Measurements from ENCODE around the gene TTC12. TPM values are rescaled to one million over a fixed set of nuclear protein-coding genes. Genes with fewer than 3 reads are reported as not detected.

TTC12 gene
- total and polyA plus RNA-seq, 9 of the 15 experiments (the other 6 are each of a cell fraction or from before 2014, with no cell fraction given): 5.1 to 19.9 (median 13.4) TPM

- peak; percentile 15 for TF ChIP-seq PRDM10 (IDR thresholded peaks at IDR 0.05; ENCODE audit: partially characterized antibody)
Observed at GRCh38 chr11:113314065-113314388, 356 bp upstream of the TTC12 start (continued).

GRCh38 chr11:113315811-113316210 is 1.4 kb downstream of the TTC12 start:
- ATAC-seq (no peak), DNase-seq (ENCODE audit: extremely low read depth in 1 of 4, low spot score in 3 of 4) (no peak), FAIRE-seq (no peak)
- no TSS peak for BruUV-seq (replicated peaks)
- Histone ChIP-seq H3K27ac (ENCODE audit: extremely low read depth, low read depth, low read length) (no peak overlapping the region), H3K9me3 (replicated peaks; ENCODE audit: control insufficient read depth, insufficient read depth, low read depth, low read length) (no peaks in the 10 kb centered on the region), H3K27me3 (ENCODE audit: control insufficient read depth in 2 of 2, insufficient read depth in 2 of 2, low read length in 2 of 2) (no peaks in the 10 kb centered on the region), H2AFZ (ENCODE audit: low read depth, low read length) (no peak overlapping the region), H3K4me3 (no peak overlapping the region), H3K9me1 (ENCODE audit: control insufficient read depth, insufficient read depth, low read length) (no peaks in the 10 kb centered on the region), H4K20me1 (replicated peaks; ENCODE audit: control insufficient read depth, insufficient read depth, low read length) (no peaks in the 10 kb centered on the region), H3K9ac (ENCODE audit: insufficient read depth in 1 of 2, low read depth in 2 of 2, low read length in 2 of 2) (no peak overlapping the region), H3K79me2 (ENCODE audit: control insufficient read depth, insufficient read depth, low read length) (peaks cover 6% of the 10 kb centered on the region; the same call in 2 of the 3 replicates), H3K4me2 (ENCODE audit: insufficient read depth, low read length) (no peak overlapping the region), H3K4me1 (replicated peaks in 1 of 2; ENCODE audit: control insufficient read depth in 2 of 2, insufficient read depth in 2 of 2, low read length in 2 of 2) (peaks cover 5 to 8% of the 10 kb centered on the region in 2 experiments; a peak in 4 of 5 replicates), H3K36me3 (ENCODE audit: control insufficient read depth, insufficient read depth, low read length) (no peaks in the 10 kb centered on the region)
- intact Hi-C loops (cut with micrococcal nuclease) (no loop called here), in situ Hi-C loops (cut with MboI) (loop anchor here (25.0 kb wide), 2 partner anchors 221 to 946 kb away; no protein-coding TSS in a partner anchor)
- WGBS (ENCODE audit: insufficient coverage, low coverage, missing lambda C conversion rate): 61% methylated on average over 6 of the region's 6 CpGs
- ChIA-PET CTCF (ENCODE audit: low intra/inter-chr PET ratio) (no interaction called here), POLR2A (interaction anchor here (0.7 kb wide), 2 partner anchors 26 to 581 kb away, joined by 4 to 6 read pairs; no protein-coding TSS in a partner anchor)
- TF ChIP-seq ZNF3 (CRISPR knock-in tag; IDR thresholded peaks at IDR 0.05) (no peak), COPS2 (conservative IDR thresholded peaks at IDR 0.05) (no peak), CLOCK (CRISPR knock-in tag; IDR thresholded peaks at IDR 0.05; ENCODE audit: borderline replicate concordance) (no peak), DNMT1 (IDR thresholded peaks at IDR 0.05) (no peak), PCBP1 (IDR thresholded peaks at IDR 0.05; ENCODE audit: low read depth, low read length, poor library complexity, severe bottlenecking) (no peak), L3MBTL2 (IDR thresholded peaks at IDR 0.05) (no peak), TBP (optimal IDR thresholded peaks at IDR 0.05; ENCODE audit: low read depth, low read length) (no peak), ADNP (tag; IDR thresholded peaks at IDR 0.05) (no peak), GTF2A2 (tag; IDR thresholded peaks at IDR 0.05) (no peak), ZNF263 (CRISPR knock-in tag; IDR thresholded peaks at IDR 0.05; ENCODE audit: borderline replicate concordance) (no peak), KDM4B (IDR thresholded peaks at IDR 0.05; ENCODE audit: borderline replicate concordance in 2 of 2, low read depth in 1 of 2) (no peak), ARID1B (IDR thresholded peaks at IDR 0.05) (no peak), SNRNP70 (optimal IDR thresholded peaks at IDR 0.05; ENCODE audit: low read depth, low read length) (no peak)
